GM18508 (cell line): ENCODE data around the gene SPON1.
"Not testable (repeated sequence)": the region's sequence is repeated elsewhere in the genome, so short reads cannot be mapped to it uniquely, and the experiment has no call there.

ENCODE experiments used
- ATAC-seq: cut with Tn5 transposase; IDR thresholded peaks from one replicate; pipeline ENCODE4 v1.9.1; 2021; ENCODE audit warnings: moderate number of reproducible peaks; ENCODE audit not compliant: insufficient read depth, unreplicated experiment

SPON1 gene

DNA sequence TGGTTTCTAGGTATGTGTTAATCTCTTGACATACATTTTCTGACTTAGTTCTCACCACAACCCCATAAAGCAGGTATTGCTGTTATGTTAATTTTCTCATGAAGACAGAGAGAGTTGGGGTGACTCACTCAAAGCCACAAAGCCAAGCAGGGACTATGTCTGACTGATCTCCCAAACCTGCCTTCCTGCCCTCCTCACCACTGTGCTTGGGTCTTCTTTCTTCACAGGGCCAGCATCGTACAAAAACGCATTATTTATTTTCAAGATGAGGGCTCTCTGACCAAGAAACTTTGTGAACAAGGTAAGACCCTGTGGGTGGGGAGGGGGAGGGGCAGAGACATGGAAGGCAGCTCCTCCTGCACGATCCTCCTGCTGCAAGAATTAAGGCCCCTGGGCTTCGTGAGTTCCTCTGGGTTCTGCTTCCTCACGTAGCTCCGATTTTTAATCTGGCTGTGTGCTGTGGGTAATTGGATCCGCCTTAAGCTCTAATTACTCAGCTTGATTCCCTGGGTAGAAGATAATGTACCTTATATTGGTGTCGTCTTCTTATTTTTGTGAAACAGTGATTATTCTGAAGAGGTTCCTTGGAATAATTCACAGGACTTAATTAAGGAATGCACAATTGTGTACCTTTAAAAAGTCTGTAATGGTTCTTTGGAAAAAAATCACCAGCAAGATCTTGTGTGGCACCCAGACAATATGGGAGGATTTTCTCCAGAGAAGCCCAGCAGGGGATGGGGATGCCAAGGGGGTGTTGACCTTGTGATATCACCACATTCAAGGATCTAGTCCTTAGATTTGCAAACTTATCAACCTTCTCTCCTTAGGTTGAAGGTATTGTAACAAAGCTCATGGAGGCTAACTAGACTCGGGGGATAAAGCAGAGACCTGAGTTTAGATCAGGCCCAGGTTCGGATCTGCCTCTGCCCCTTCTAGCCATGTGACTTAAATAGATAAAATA is 112.9 kb downstream of the SPON1 start:
- ATAC-seq: no peak

- ATAC-seq: no peak
These were observed 116.5 kb downstream of the SPON1 start for GRCh38 chr11:14079011-14079410.

GRCh38 chr11:14079797-14080196 is 117.3 kb downstream of the SPON1 start:
- ATAC-seq: no peak

DNA sequence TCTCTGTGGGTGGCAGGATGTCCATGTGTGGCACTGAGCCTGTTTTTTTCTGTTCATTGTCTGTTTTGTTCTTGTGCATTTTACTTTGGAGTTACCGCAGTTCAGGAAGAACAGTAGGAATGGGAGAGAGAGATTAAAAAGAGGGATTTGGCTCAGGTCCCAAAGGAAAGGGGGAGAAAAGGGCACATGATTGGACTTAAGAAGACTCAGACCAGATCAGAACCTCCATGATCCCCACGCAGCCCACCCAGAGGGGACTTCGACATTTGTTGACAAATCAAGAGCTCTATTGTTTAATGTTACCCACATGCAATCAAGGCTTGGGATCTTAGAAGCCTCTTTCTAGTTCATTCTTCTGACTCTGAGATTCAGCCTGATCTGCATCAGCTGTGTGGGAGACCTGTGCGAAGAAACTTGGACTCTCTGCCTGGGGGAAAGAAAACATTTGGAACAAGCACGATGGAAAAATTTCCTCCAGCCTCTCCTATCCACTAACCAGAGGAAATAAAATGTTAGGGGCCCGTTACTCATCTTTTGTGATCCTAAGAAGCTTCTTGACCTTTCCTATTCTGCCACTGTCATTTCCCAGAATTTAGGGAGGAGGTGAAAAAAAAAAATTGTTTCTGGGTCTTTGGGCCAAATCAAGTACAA is 119.2 kb downstream of the SPON1 start:
- no peak for ATAC-seq

GRCh38 chr11:14082338-14082737 is 119.8 kb downstream of the SPON1 start:
- no peak for ATAC-seq

DNA sequence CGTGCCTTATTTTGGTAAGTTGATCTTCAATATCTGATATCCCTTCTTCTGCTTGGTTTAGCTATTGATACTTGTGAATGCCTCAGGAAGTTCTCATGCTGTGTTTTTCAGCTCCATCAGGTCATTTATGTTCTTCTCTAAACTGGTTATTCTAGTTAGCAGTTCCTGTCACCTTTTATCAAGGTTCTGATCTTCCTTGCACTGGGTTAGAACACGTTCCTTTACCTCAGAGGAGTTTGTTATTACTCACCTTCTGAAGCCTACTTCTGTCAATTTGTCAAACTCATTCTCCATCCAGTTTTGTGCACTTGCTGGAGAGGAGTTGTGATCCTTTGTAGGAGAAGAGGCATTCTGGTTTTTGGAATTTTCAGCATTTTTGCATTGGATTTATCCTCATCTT is 126.3 kb downstream of the SPON1 start:
- not testable (repeated sequence) for ATAC-seq

DNA sequence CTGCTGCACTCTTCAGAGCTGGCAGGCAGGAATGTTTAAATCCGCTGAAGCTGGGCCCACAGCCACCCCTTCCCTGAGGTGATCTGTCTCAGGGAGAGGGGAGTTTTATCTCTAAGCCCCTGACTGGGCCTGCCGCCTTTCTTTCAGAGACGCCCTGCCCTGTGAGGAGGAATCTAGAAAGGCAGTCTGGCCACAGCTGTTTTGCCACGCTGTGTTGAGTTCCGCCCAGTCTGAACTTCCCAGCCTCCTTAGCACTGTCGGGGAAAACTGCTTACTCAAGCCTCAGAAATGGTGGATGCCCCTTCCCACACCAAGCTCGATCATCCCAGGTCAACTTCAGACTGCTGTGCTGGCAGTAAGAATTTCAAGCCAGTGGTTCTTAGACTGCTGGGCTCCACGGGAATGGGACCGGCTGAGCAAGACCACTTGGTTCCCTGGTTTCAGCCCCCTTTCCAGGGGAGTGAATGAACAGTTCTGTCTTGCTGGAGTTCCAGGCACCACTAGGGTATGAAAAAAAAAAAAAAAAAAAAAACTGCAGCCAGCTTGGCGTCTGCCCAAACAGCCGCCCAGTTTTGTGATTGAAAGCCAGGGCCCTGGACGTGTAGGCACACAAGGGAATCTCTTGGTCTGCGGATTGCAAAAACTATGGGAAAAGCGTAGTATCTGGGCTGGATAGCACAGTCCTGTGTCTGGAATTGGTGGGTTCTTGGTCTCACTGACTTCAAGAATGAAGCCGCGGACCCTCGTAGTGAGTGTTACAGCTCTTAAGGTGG is 127.4 kb downstream of the SPON1 start:
- ATAC-seq: no peak

- ATAC-seq: not testable (repeated sequence)
These were observed 128.1 kb downstream of the SPON1 start for GRCh38 chr11:14090631-14091030.

DNA sequence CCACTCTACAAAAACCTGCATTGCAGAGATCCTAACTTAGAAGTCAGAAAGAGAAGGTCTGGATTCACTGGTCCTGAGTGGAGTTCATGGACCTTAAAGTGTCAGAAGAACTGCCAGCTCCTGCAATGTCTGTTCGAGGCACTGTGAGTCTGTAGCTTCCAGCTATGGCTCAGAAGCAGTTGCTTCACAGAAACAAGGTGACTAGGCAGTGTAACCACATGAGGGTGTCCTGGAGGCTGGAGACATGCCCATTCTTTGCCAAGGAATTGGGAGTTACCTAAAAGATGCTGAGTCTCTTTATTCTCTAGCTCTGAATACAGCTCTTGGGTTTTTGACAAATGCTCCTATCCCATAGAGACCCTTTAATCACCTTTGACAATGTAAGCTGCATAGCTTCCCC is 130.5 kb downstream of the SPON1 start:
- ATAC-seq: no peak

DNA sequence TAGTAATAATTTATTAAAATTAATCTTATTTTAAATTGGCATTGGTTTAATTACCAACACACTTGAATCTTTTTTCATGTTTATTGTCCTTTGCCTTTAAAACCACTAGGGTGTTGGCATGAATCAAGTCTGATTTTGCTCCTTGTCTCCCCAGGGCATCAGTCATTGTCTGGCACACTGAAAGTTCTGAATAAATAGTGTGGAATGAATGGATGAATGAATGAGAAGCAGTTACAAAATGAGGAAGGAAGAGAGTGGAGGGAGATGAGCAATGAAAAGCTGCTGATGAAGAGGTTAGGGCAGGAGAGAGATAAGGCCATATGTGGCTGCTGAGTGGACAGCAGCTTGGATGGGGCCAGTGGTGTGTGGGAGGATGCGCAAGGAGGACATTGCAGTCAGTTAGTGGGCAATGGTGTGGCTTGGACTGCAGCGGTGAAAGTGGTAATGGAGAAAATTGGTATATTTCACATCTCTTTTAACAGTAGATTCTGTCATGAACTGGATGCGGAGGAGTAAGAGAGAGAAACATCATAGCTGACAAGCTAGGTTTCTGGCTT is 132.0 kb downstream of the SPON1 start:
- no peak for ATAC-seq

GRCh38 chr11:14095882-14096281 is 133.4 kb downstream of the SPON1 start:
- no peak for ATAC-seq

DNA sequence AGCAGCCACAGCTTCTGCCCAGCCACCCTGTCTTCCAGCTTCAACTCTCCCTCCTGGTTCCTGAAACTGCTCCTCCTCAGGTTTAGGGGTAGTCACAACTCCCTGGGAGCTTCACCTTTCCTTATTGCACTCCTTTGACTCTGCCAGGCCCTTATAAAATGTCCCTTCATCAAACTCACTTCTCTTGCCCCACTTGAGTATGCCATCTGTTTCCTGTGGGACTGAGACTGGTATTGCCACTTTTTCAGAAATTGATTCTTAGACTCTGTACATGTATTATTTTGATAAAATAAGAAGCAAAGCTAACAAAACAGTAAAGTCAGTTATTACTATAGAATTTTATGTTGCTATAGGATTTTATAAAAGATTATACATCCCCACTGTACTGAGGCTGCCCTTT is 134.1 kb downstream of the SPON1 start:
- ATAC-seq: no peak

GRCh38 chr11:14101388-14101787 is 138.9 kb downstream of the SPON1 start:
- ATAC-seq: no peak

GRCh38 chr11:14102766-14103165 is 140.2 kb downstream of the SPON1 start:
- ATAC-seq: no peak

DNA sequence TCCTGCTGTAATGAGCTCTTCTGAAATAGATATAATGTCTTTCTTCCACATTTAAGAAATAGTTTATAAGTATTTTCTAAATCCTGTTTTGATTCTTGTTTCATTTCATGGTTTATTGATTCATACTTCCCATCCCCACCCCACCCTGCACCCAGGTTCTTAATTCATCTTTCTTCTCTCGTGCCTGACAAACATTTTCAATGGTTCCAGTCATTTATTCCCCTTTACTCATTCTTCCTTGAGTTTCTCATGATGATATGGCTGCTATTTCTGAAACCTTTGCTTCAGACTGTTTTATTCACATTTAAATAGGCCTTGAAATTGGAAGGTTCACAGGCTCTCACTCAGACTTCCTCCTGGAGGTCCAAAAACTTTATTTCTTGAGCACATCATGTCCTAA is 142.9 kb downstream of the SPON1 start:
- no peak for ATAC-seq

DNA sequence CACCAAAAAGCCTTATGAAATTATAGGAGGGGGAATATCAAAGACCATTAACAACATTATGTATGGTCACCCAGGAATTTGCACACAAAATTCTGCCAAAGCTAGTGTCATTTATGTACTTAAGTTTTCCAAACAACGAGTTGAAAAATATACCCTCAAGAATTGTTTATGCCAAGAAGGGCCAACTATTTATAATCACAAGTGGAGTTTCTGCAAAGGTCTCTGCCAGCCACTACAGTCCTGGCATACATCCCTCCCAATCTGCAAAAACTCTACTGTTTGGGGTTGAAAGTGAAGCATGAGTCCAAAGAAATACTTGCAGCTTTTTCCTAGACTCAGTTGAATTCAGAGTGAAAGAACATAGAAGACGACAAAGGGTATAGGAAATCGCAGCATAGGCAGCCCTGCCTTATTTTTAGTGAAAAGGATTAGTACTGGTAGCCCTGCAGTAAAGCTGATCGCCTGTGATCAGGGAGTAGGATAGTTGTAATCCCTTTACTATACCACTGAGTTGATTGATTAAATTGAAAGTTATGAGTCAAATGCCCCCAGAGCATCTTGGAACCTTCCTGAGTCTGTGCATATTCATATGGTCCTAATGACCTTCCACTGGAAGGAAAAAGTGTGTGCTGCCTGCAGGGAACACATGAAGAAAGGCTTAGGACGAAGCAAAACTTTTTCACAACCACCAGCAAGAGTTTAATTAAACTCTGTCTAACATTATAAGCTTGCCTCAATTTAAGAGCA is 144.0 kb downstream of the SPON1 start:
- ATAC-seq: no peak

- no peak for ATAC-seq
These were observed 144.5 kb downstream of the SPON1 start for GRCh38 chr11:14107050-14107430.

DNA sequence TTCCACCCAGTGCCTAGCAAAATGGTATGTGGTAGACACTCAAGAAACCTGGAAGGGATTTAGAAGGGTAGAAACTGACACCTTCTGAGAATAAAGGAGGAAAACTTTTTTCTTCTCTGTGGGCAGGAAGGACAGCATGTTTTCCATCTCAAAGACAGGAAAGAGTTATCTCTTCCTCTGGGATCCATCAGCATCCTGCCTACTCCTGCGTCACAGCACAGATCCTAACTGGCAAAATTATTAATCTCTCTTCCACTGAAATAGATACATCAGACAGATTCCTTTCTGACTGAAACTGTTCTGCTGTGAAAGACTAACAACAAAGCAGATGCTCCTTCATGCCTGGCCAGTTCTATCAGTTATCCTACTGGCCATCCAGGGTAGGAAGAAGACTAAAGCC is 147.2 kb downstream of the SPON1 start:
- no peak for ATAC-seq

DNA sequence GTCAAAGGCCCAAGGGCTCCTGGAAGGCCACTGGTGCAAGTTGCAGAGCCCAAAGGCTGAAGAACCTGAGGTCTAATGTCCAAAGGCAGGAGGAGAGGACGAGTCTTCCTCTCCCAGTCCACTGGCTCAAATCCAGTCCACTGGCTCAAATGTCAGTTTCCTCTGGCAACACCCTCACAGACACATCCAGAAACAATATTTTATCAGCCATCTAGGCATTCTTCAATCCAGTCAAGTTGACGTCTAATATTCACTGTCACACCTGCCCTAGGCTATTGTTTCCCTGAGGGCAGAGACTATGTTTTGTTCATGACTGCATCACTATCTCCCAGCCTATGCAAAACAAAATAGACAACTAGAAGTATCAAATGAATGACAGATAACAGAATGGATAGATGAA is 148.1 kb downstream of the SPON1 start:
- no peak for ATAC-seq

DNA sequence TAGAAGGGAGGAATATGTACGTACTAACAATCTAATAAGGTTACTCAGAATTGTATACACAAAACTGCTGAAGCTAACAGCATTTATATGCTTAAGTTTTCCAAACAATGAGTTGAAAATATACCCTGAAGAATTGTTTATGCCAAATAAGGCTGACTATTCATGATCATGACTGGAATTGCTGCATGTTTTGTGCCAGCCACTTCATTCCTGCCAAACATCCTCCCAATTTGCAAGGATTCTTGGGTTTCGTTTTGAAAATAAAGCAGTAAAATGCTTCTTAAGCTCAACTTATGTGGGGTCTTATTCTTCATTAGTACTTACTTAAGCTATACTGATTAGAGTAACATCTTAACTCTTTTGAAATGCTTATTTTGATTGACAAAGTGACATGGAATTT is 149.0 kb downstream of the SPON1 start:
- no peak for ATAC-seq
